ENCODE results near the gene ACER3. TPM values are rescaled to one million over a fixed set of nuclear protein-coding genes. Genes with fewer than 3 reads are reported as not detected.

Gene ACER3
- total and polyA plus RNA-seq, 4 donors = 1.9 to 5.9 (median 4.2) TPM

- H3K27me3 ChIP-seq (ENCODE audit: control insufficient read depth in 4 of 4, insufficient read depth in 4 of 4, low read length in 3 of 4) = no peaks in the 10 kb centered on the region
- H3K36me3 ChIP-seq (ENCODE audit: control insufficient read depth in 4 of 4, insufficient read depth in 3 of 4, low read depth in 1 of 4, low read length in 3 of 4) = no peaks in the 10 kb centered on the region
- DNase-seq (ENCODE audit: low spot score) = no peak
- no peak overlapping the region for H3K9ac ChIP-seq (ENCODE audit: low read depth in 1 of 2, low read length in 2 of 2)
- no peak overlapping the region for H3K27ac ChIP-seq (ENCODE audit: low read depth in 1 of 2, low read length in 2 of 2)
- H3K4me1 ChIP-seq (ENCODE audit: control insufficient read depth in 4 of 4, insufficient read depth in 4 of 4, low read length in 3 of 4) = no peaks in the 10 kb centered on the region
- TF ChIP-seq YY1 (IDR thresholded peaks at IDR 0.05) = no peak
- H3K9me3 ChIP-seq (ENCODE audit: control insufficient read depth in 4 of 4, low read length in 3 of 4) = no peaks in the 10 kb centered on the region
- no peak overlapping the region for H3K4me3 ChIP-seq (ENCODE audit: low read depth in 1 of 3, low read length in 3 of 3)
Observed at GRCh38 chr11:76980196-76980595, 119.5 kb downstream of the ACER3 start.

GRCh38 chr11:76984743-76985142 is 124.0 kb downstream of the ACER3 start:
- Histone ChIP-seq H3K4me3 (ENCODE audit: low read depth in 1 of 3, low read length in 3 of 3) (no peak overlapping the region), H3K9ac (ENCODE audit: low read depth in 1 of 2, low read length in 2 of 2) (no peak overlapping the region), H3K27ac (ENCODE audit: low read depth in 1 of 2, low read length in 2 of 2) (no peak overlapping the region), H3K27me3 (ENCODE audit: control insufficient read depth in 4 of 4, insufficient read depth in 4 of 4, low read length in 3 of 4) (no peaks in the 10 kb centered on the region), H3K36me3 (ENCODE audit: control insufficient read depth in 4 of 4, insufficient read depth in 3 of 4, low read depth in 1 of 4, low read length in 3 of 4) (no peaks in the 10 kb centered on the region), H3K9me3 (ENCODE audit: control insufficient read depth in 4 of 4, low read length in 3 of 4) (no peaks in the 10 kb centered on the region), H3K4me1 (ENCODE audit: control insufficient read depth in 4 of 4, insufficient read depth in 4 of 4, low read length in 3 of 4) (no peaks in the 10 kb centered on the region)
- DNase-seq (ENCODE audit: low spot score) = no peak
- 85% methylated on average over 1 of the region's 1 CpG for WGBS
- TF ChIP-seq CTCF (IDR thresholded peaks at IDR 0.05; ENCODE audit: low read depth, low read length, missing input control) (no peak), YY1 (IDR thresholded peaks at IDR 0.05) (no peak), REST (IDR thresholded peaks at IDR 0.05) (no peak), EGR1 (IDR thresholded peaks at IDR 0.05; ENCODE audit: low read depth in 2 of 2) (no peak), HNF4G (IDR thresholded peaks at IDR 0.05) (no peak), SP1 (IDR thresholded peaks at IDR 0.05) (no peak), GABPA (IDR thresholded peaks at IDR 0.05 in 1 of 2, conservative IDR thresholded peaks at IDR 0.05 in 1 of 2) (no peak), ATF3 (IDR thresholded peaks at IDR 0.05) (no peak), FOXA2 (IDR thresholded peaks at IDR 0.05) (no peak), JUND (IDR thresholded peaks at IDR 0.05) (no peak), MAX (IDR thresholded peaks at IDR 0.05) (no peak), NR2F2 (IDR thresholded peaks at IDR 0.05) (no peak), FOXA1 (IDR thresholded peaks at IDR 0.05) (no peak), RXRA (IDR thresholded peaks at IDR 0.05) (no peak), TAF1 (conservative IDR thresholded peaks at IDR 0.05) (no peak), HNF4A (conservative IDR thresholded peaks at IDR 0.05) (no peak), ZBTB33 (IDR thresholded peaks at IDR 0.05) (no peak), RAD21 (IDR thresholded peaks at IDR 0.05) (no peak)

All from liver (tissue), 9 donors.